SK-N-SH treated with all-trans-retinoic acid at 6 μM for 48 hours (cell line): ENCODE data around the gene ZNF462.

Experiments used
- CSDC2 ChIP-seq: fragments of 250-450 bp; sonication (Bioruptor Pico); IDR thresholded peaks from 2 replicates; pipeline ENCODE4 v1.5.0; 2020; ENCODE audit warnings: mild to moderate bottlenecking, moderate library complexity
- GLIS3 ChIP-seq: fragments of 250-450 bp; sonication (Bioruptor Pico); IDR thresholded peaks from 2 replicates; pipeline ENCODE4 v1.5.0; 2020; ENCODE audit warnings: mild to moderate bottlenecking, moderate library complexity
- PPARA ChIP-seq: fragments of 250-450 bp; sonication (Bioruptor Pico); IDR thresholded peaks from 2 replicates; pipeline ENCODE4 v1.5.0; 2020; ENCODE audit warnings: mild to moderate bottlenecking, borderline replicate concordance
- RARB ChIP-seq: fragments of 250-450 bp; sonication (Bioruptor Pico); IDR thresholded peaks from 2 replicates; pipeline ENCODE4 v1.8.0; 2021; ENCODE audit warnings: mild to moderate bottlenecking, moderate library complexity
- SNAI2 ChIP-seq: fragments of 250-450 bp; sonication (Bioruptor Pico); IDR thresholded peaks from 2 replicates; pipeline ENCODE4 v1.5.0; 2020; ENCODE audit warnings: mild to moderate bottlenecking, moderate library complexity
- TCF4 ChIP-seq: fragments of 250-450 bp; sonication (Bioruptor Pico); IDR thresholded peaks from 2 replicates; pipeline ENCODE4 v1.8.0; 2021; ENCODE audit warnings: mild to moderate bottlenecking, moderate library complexity, borderline replicate concordance
- TOX ChIP-seq: fragments of 250-450 bp; sonication (Bioruptor Pico); IDR thresholded peaks from 2 replicates; pipeline ENCODE4 v1.8.0; 2021; ENCODE audit warnings: mild to moderate bottlenecking, moderate library complexity, borderline replicate concordance
- ZFP3 ChIP-seq: fragments of 250-450 bp; sonication (Bioruptor Pico); IDR thresholded peaks from 2 replicates; pipeline ENCODE4 v1.5.0; 2020; ENCODE audit warnings: mild to moderate bottlenecking, moderate library complexity
- ZFP30 ChIP-seq: fragments of 450-650 bp; formaldehyde crosslinking; IDR thresholded peaks from 2 replicates; pipeline ENCODE4 v1.5.0; 2022; ENCODE audit warnings: mild to moderate bottlenecking, moderate library complexity
- ZNF8 ChIP-seq: fragments of 450-650 bp; formaldehyde crosslinking; IDR thresholded peaks from 2 replicates; pipeline ENCODE4 v1.5.0; 2020; ENCODE audit warnings: mild to moderate bottlenecking, moderate library complexity
- TF ChIP-seq, protein P1 (sequence below): fragments of 250-450 bp; sonication (Bioruptor Pico); IDR thresholded peaks from 2 replicates; pipeline ENCODE4 v1.8.0; 2020; ENCODE audit warnings: mild to moderate bottlenecking, moderate library complexity, borderline replicate concordance
- TF ChIP-seq, protein P2 (sequence below): fragments of 250-450 bp; sonication (Bioruptor Pico); IDR thresholded peaks from 2 replicates; pipeline ENCODE4 v1.8.0; 2021; ENCODE audit warnings: low read depth, mild to moderate bottlenecking, moderate library complexity, borderline replicate concordance
- TF ChIP-seq, protein P3 (sequence below): fragments of 250-450 bp; sonication (Bioruptor Pico); IDR thresholded peaks from 2 replicates; pipeline ENCODE4 v1.5.1; 2020; ENCODE audit warnings: low read depth, mild to moderate bottlenecking, moderate library complexity

GRCh38 chr9:106866243-106866642 is 3.3 kb downstream of the ZNF462 start:
- no peak for TF ChIP-seq ZFP3
- TF ChIP-seq PPARA (CRISPR knock-in tag), result no peak
- TF ChIP-seq SNAI2, result no peak
- no peak for TF ChIP-seq ZNF8
- TF ChIP-seq TOX (CRISPR knock-in tag), result no peak
- TF ChIP-seq, protein P1, sequence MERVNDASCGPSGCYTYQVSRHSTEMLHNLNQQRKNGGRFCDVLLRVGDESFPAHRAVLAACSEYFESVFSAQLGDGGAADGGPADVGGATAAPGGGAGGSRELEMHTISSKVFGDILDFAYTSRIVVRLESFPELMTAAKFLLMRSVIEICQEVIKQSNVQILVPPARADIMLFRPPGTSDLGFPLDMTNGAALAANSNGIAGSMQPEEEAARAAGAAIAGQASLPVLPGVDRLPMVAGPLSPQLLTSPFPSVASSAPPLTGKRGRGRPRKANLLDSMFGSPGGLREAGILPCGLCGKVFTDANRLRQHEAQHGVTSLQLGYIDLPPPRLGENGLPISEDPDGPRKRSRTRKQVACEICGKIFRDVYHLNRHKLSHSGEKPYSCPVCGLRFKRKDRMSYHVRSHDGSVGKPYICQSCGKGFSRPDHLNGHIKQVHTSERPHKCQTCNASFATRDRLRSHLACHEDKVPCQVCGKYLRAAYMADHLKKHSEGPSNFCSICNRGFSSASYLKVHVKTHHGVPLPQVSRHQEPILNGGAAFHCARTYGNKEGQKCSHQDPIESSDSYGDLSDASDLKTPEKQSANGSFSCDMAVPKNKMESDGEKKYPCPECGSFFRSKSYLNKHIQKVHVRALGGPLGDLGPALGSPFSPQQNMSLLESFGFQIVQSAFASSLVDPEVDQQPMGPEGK, result no peak
- TF ChIP-seq, protein P2, sequence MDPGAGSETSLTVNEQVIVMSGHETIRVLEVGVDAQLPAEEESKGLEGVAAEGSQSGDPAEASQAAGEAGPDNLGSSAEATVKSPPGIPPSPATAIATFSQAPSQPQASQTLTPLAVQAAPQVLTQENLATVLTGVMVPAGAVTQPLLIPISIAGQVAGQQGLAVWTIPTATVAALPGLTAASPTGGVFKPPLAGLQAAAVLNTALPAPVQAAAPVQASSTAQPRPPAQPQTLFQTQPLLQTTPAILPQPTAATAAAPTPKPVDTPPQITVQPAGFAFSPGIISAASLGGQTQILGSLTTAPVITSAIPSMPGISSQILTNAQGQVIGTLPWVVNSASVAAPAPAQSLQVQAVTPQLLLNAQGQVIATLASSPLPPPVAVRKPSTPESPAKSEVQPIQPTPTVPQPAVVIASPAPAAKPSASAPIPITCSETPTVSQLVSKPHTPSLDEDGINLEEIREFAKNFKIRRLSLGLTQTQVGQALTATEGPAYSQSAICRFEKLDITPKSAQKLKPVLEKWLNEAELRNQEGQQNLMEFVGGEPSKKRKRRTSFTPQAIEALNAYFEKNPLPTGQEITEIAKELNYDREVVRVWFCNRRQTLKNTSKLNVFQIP (CRISPR knock-in tag), result no peak
- no peak for TF ChIP-seq TCF4 (CRISPR knock-in tag)
- no peak for TF ChIP-seq GLIS3 (CRISPR knock-in tag)
- TF ChIP-seq, protein P3, sequence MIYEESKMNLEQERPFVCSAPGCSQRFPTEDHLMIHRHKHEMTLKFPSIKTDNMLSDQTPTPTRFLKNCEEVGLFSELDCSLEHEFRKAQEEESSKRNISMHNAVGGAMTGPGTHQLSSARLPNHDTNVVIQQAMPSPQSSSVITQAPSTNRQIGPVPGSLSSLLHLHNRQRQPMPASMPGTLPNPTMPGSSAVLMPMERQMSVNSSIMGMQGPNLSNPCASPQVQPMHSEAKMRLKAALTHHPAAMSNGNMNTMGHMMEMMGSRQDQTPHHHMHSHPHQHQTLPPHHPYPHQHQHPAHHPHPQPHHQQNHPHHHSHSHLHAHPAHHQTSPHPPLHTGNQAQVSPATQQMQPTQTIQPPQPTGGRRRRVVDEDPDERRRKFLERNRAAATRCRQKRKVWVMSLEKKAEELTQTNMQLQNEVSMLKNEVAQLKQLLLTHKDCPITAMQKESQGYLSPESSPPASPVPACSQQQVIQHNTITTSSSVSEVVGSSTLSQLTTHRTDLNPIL (CRISPR knock-in tag), result no peak
- TF ChIP-seq ZFP30 (CRISPR knock-in tag), result no peak
- no peak for TF ChIP-seq RARB (CRISPR knock-in tag)
- no peak for TF ChIP-seq CSDC2 (CRISPR knock-in tag)
